ENCODE measurements around the gene PRSS58. TPM values are rescaled to one million over a fixed set of nuclear protein-coding genes. Genes with fewer than 3 reads are reported as not detected.

The PRSS58 gene
- total and polyA plus RNA-seq, 3 experiments from 2014 or later: not detected

- Histone ChIP-seq H3K27ac (ENCODE audit: low read depth, low read length) (no peak overlapping the region), H3K4me3 (ENCODE audit: low read length) (no peak overlapping the region)
- H3K4me1 Mint-ChIP-seq: peaks cover 7 to 22% (median 12%) of the 10 kb centered on the region in 3 donors
Observed at GRCh38 chr7:142298627-142299026, 40.8 kb upstream of the PRSS58 start.

GRCh38 chr7:142298009-142298408, 40.2 kb upstream of the PRSS58 start:
- H3K27ac ChIP-seq (ENCODE audit: low read depth, low read length): no peak overlapping the region

More at GRCh38 chr7:142298627-142299026, 40.8 kb upstream of the PRSS58 start:
- Mint-ChIP-seq H3K27ac (peak overlapping the region in 1 of 8 donors; percentile 3), H3K36me3 (no peaks in the 10 kb centered on the region), H3K9me3 (no peaks in the 10 kb centered on the region), H3K4me3 (no peak overlapping the region), H3K27me3 (peaks cover 16 to 48% of the 10 kb centered on the region in 2 donors)
- H3K4me1 ChIP-seq (ENCODE audit: insufficient read depth, low read length): peaks cover 9% of the 10 kb centered on the region
- DNase-seq: no peak
- H3K36me3 ChIP-seq (ENCODE audit: insufficient read depth, low read length): no peaks in the 10 kb centered on the region
- H3K9me3 ChIP-seq (ENCODE audit: low read length): no peaks in the 10 kb centered on the region
- no peaks in the 10 kb centered on the region for H3K27me3 ChIP-seq (ENCODE audit: insufficient read depth, low read length, poor library complexity, severe bottlenecking)
- ChIA-PET POLR2A (interaction anchor here (0.7 kb wide), 1 partner anchor 499 kb away, joined by 7 read pairs; no protein-coding TSS in a partner anchor), CTCF (interaction anchor here (1.1 to 1.4 kb wide), 5 partner anchors 22 to 917 kb away, joined by 3 to 4 read pairs (median 3); no protein-coding TSS in a partner anchor)

GRCh38 chr7:142280263-142280662, 22.4 kb upstream of the PRSS58 start:
- H3K36me3 Mint-ChIP-seq: peaks cover 0 to 5% (median 0%) of the 10 kb centered on the region in 3 donors

More at GRCh38 chr7:142298009-142298408, 40.2 kb upstream of the PRSS58 start:
- H3K4me3 Mint-ChIP-seq: peak overlapping the region in 1 of 7 donors; percentile 41
- no peak overlapping the region for H3K4me3 ChIP-seq (ENCODE audit: low read length)
- ChIA-PET CTCF (interaction anchor here (1.1 to 1.3 kb wide), 4 partner anchors 23 to 917 kb away, joined by 3 to 4 read pairs (median 3); no protein-coding TSS in a partner anchor), POLR2A (no interaction called here)
- no peaks in the 10 kb centered on the region for H3K9me3 ChIP-seq (ENCODE audit: low read length)
- H3K27me3 Mint-ChIP-seq: peaks cover 18 to 54% of the 10 kb centered on the region in 2 donors
- H3K36me3 ChIP-seq (ENCODE audit: insufficient read depth, low read length): no peaks in the 10 kb centered on the region
- H3K4me1 ChIP-seq (ENCODE audit: insufficient read depth, low read length): peaks cover 9% of the 10 kb centered on the region
- no peak overlapping the region for H3K27ac Mint-ChIP-seq
- no peak for DNase-seq
- no peaks in the 10 kb centered on the region for H3K9me3 Mint-ChIP-seq
- H3K36me3 Mint-ChIP-seq: no peaks in the 10 kb centered on the region
- peaks cover 5 to 20% (median 10%) of the 10 kb centered on the region in 3 donors for H3K4me1 Mint-ChIP-seq
- H3K27me3 ChIP-seq (ENCODE audit: insufficient read depth, low read length, poor library complexity, severe bottlenecking): no peaks in the 10 kb centered on the region

DNA sequence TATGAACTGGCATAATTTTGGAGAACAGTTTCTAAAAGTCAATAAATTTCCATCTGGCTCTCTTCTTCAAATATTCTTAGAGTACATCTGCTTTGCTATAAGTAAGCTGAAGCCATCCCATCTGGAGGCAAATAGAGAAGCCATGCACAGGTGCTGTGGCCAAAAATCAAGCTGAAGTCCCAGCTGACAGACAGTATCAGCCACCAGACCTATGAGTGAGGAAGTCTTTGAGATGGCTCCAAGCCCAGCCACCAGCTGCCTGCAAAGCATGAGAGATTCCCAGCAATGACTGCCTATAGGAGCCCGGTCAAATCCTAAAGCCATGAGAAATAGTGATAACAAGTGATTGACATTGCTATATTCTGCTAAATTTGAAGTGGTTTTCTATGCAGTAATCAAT, 21.7 kb upstream of the PRSS58 start:
- Mint-ChIP-seq H3K27ac (no peak overlapping the region), H3K9me3 (peaks cover 6 to 13% (median 10%) of the 10 kb centered on the region in 5 donors), H3K27me3 (peaks cover 17 to 79% of the 10 kb centered on the region in 2 donors), H3K36me3 (peaks cover 0 to 7% (median 6%) of the 10 kb centered on the region in 3 donors), H3K4me3 (no peak overlapping the region), H3K4me1 (no peaks in the 10 kb centered on the region)
- Histone ChIP-seq H3K9me3 (ENCODE audit: low read length) (no peaks in the 10 kb centered on the region), H3K27ac (ENCODE audit: low read depth, low read length) (no peak overlapping the region), H3K4me3 (ENCODE audit: low read length) (no peak overlapping the region), H3K27me3 (ENCODE audit: insufficient read depth, low read length, poor library complexity, severe bottlenecking) (no peaks in the 10 kb centered on the region), H3K4me1 (ENCODE audit: insufficient read depth, low read length) (no peaks in the 10 kb centered on the region), H3K36me3 (ENCODE audit: insufficient read depth, low read length) (no peaks in the 10 kb centered on the region)
- POLR2A ChIA-PET: no interaction called here
- CTCF ChIA-PET: no interaction called here
- DNase-seq: no peak

More at GRCh38 chr7:142280263-142280662, 22.4 kb upstream of the PRSS58 start:
- Mint-ChIP-seq H3K4me1 (no peaks in the 10 kb centered on the region), H3K4me3 (no peak overlapping the region), H3K27me3 (peaks cover 16 to 76% of the 10 kb centered on the region in 2 donors), H3K9me3 (peaks cover 3 to 8% (median 7%) of the 10 kb centered on the region in 5 donors), H3K27ac (no peak overlapping the region)
- Histone ChIP-seq H3K4me3 (ENCODE audit: low read length) (no peak overlapping the region), H3K36me3 (ENCODE audit: insufficient read depth, low read length) (no peaks in the 10 kb centered on the region), H3K9me3 (ENCODE audit: low read length) (no peaks in the 10 kb centered on the region), H3K27ac (ENCODE audit: low read depth, low read length) (no peak overlapping the region), H3K4me1 (ENCODE audit: insufficient read depth, low read length) (no peaks in the 10 kb centered on the region), H3K27me3 (ENCODE audit: insufficient read depth, low read length, poor library complexity, severe bottlenecking) (no peaks in the 10 kb centered on the region)
- ChIA-PET CTCF (no interaction called here), POLR2A (no interaction called here)
- no peak for DNase-seq

GRCh38 chr7:142275028-142275427, 17.2 kb upstream of the PRSS58 start:
- ChIA-PET CTCF (no interaction called here), POLR2A (no interaction called here)
- Histone ChIP-seq H3K27me3 (ENCODE audit: insufficient read depth, low read length, poor library complexity, severe bottlenecking) (no peaks in the 10 kb centered on the region), H3K4me1 (ENCODE audit: insufficient read depth, low read length) (no peaks in the 10 kb centered on the region), H3K27ac (ENCODE audit: low read depth, low read length) (no peak overlapping the region), H3K36me3 (ENCODE audit: insufficient read depth, low read length) (no peaks in the 10 kb centered on the region), H3K4me3 (ENCODE audit: low read length) (no peak overlapping the region), H3K9me3 (ENCODE audit: low read length) (no peaks in the 10 kb centered on the region)
- peaks cover 6 to 13% (median 10%) of the 10 kb centered on the region in 5 donors for H3K9me3 Mint-ChIP-seq
- H3K27ac Mint-ChIP-seq: no peak overlapping the region
- DNase-seq: no peak
- H3K4me1 Mint-ChIP-seq: no peaks in the 10 kb centered on the region
- no peak overlapping the region for H3K4me3 Mint-ChIP-seq
- peaks cover 12 to 57% of the 10 kb centered on the region in 2 donors for H3K27me3 Mint-ChIP-seq
- peaks cover 0 to 7% (median 6%) of the 10 kb centered on the region in 3 donors for H3K36me3 Mint-ChIP-seq

GRCh38 chr7:142272841-142273240, 15.0 kb upstream of the PRSS58 start:
- Histone ChIP-seq H3K27ac (ENCODE audit: low read depth, low read length) (no peak overlapping the region), H3K36me3 (ENCODE audit: insufficient read depth, low read length) (no peaks in the 10 kb centered on the region), H3K4me1 (ENCODE audit: insufficient read depth, low read length) (no peaks in the 10 kb centered on the region), H3K4me3 (ENCODE audit: low read length) (no peak overlapping the region), H3K9me3 (ENCODE audit: low read length) (no peaks in the 10 kb centered on the region), H3K27me3 (ENCODE audit: insufficient read depth, low read length, poor library complexity, severe bottlenecking) (no peaks in the 10 kb centered on the region)
- H3K9me3 Mint-ChIP-seq: peaks cover 6 to 13% (median 11%) of the 10 kb centered on the region in 5 donors
- no peaks in the 10 kb centered on the region for H3K4me1 Mint-ChIP-seq
- H3K27me3 Mint-ChIP-seq: peaks cover 7 to 41% of the 10 kb centered on the region in 2 donors
- POLR2A ChIA-PET: no interaction called here
- DNase-seq: no peak
- H3K27ac Mint-ChIP-seq: no peak overlapping the region
- H3K36me3 Mint-ChIP-seq: peaks cover 0 to 7% (median 6%) of the 10 kb centered on the region in 3 donors
- no peak overlapping the region for H3K4me3 Mint-ChIP-seq
- CTCF ChIA-PET: no interaction called here

DNA sequence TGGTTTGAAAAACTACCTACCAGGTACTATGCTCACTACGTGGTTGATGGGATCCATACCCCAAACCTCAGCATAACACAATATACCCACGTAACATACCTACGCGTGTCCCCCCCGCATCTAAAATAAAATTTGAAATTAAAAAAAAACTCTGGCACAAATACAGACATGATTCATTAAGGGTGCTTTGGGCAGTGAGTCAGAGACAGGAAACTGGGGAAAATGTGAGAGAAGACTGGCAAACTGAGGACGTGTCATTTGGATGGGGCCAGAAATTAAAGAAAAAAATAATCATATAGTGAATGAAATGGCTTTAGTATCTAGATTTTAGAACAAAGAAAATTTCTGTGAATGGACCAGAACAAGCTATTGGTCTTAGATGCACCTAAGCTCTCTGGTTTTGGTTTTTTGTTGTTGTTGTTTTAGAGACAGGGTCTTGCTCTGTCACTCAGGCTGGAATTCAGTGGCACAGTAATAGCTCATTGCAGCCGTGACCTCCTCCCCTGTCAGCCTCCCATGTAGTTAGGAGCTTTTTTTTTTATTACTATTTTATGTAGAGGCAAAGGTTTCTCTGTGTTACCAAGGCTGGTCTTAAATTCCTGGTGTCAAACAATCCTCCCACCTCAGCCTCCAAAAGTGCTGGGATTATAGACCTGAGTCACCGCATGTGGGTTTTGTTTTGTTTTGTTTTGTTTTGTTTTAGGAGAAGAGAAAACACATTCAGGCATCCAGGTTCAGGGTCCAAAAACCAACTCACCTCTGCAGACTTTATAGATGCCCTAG, 5.9 kb upstream of the PRSS58 start:
- ChIA-PET POLR2A (no interaction called here), CTCF (no interaction called here)
- H3K9me3 ChIP-seq (ENCODE audit: low read length): no peaks in the 10 kb centered on the region
- H3K27me3 ChIP-seq (ENCODE audit: insufficient read depth, low read length, poor library complexity, severe bottlenecking): no peaks in the 10 kb centered on the region
- no peak for DNase-seq
- no peak overlapping the region for H3K27ac ChIP-seq (ENCODE audit: low read depth, low read length)
- peaks cover 0 to 7% (median 1%) of the 10 kb centered on the region in 5 donors for H3K9me3 Mint-ChIP-seq
- no peak overlapping the region for H3K4me3 Mint-ChIP-seq
- no peaks in the 10 kb centered on the region for H3K4me1 ChIP-seq (ENCODE audit: insufficient read depth, low read length)
- peaks cover 4 to 34% of the 10 kb centered on the region in 2 donors for H3K27me3 Mint-ChIP-seq
- no peaks in the 10 kb centered on the region for H3K4me1 Mint-ChIP-seq
- H3K36me3 Mint-ChIP-seq: peaks cover 0 to 2% (median 0%) of the 10 kb centered on the region in 3 donors
- no peak overlapping the region for H3K27ac Mint-ChIP-seq
- H3K4me3 ChIP-seq (ENCODE audit: low read length): no peak overlapping the region
- H3K36me3 ChIP-seq (ENCODE audit: insufficient read depth, low read length): no peaks in the 10 kb centered on the region

GRCh38 chr7:142250705-142251104, 7.2 kb downstream of the PRSS58 start:
- Mint-ChIP-seq H3K4me3 (no peak overlapping the region), H3K36me3 (no peaks in the 10 kb centered on the region), H3K27ac (no peak overlapping the region), H3K9me3 (no peaks in the 10 kb centered on the region), H3K27me3 (peaks cover 0 to 6% of the 10 kb centered on the region in 2 donors), H3K4me1 (no peaks in the 10 kb centered on the region)
- CTCF ChIA-PET: no interaction called here
- DNase-seq: no peak
- POLR2A ChIA-PET: no interaction called here
- no peak overlapping the region for H3K4me3 ChIP-seq (ENCODE audit: low read length)
- no peaks in the 10 kb centered on the region for H3K4me1 ChIP-seq (ENCODE audit: insufficient read depth, low read length)
- no peaks in the 10 kb centered on the region for H3K9me3 ChIP-seq (ENCODE audit: low read length)
- H3K27ac ChIP-seq (ENCODE audit: low read depth, low read length): no peak overlapping the region
- no peaks in the 10 kb centered on the region for H3K27me3 ChIP-seq (ENCODE audit: insufficient read depth, low read length, poor library complexity, severe bottlenecking)
- H3K36me3 ChIP-seq (ENCODE audit: insufficient read depth, low read length): no peaks in the 10 kb centered on the region
